ENCODE measurements around the gene CFAP99. TPM values are rescaled to one million over a fixed set of nuclear protein-coding genes. Genes with fewer than 3 reads are reported as not detected.

CFAP99 gene
- total and polyA plus RNA-seq, 2 donors (not counting 1 experiment from before 2014, with no cell fraction given), result not detected

DNA sequence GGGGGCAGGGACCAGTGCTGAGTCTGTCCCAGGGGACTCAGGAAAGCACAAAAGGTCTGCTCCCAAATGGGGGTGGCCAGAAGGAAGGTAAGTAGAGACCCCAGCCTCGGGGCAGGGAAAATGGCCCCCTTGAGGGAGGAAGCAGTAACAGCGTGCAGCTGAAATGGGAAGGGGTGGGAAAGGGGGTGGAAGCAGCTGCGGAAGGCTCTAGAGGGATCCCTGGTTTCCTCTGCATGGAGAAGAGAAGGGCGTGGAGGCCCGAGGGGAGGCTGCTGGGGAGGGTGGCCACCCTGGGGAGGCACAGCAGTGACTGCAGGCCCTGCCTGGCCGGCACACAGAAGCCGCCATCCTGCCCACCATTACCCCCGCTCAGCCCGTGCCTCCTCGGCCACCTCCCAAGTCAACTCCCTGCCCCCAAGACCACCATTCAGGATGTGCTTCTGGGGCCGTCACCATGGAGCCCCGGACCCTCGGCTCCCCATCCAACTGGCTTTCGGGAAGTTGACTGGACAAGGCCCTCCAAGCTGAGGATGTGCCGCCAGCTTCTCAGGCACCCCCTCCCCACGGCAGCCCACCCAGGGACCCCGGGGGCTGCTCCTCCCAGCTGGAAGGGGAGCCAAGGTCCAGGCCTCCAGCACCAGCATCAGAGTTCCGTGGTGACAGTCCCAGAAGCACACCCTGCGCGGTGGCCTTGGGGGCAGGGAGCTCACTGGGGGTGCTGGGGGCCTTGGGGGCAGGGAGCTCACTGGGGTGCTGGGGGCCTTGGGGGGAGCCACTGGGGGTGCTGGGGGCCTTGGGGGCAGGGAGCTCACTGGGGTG is 23.6 kb downstream of the CFAP99 start:
- TF ChIP-seq CTCF (IDR thresholded peaks at IDR 0.05), result no peak
- TF ChIP-seq EZH2 (IDR thresholded peaks at IDR 0.05; ENCODE audit: borderline replicate concordance, insufficient read depth, low read depth, low read length, poor library complexity, severe bottlenecking), result no peak
- ChIA-PET POLR2A (no interaction called here), CTCF (interaction anchor here (0.6 to 4.2 kb wide), 12 partner anchors 20 to 224 kb away, joined by 3 to 36 read pairs (median 5); partner anchors contain the start of gene FAM193A)
- Histone ChIP-seq H3K9ac (ENCODE audit: low read length) (no peak overlapping the region), H4K20me1 (ENCODE audit: control insufficient read depth, insufficient read depth, low read length, poor library complexity, severe bottlenecking) (no peaks in the 10 kb centered on the region), H3K9me3 (ENCODE audit: control extremely low read depth in 1 of 3, control insufficient read depth in 2 of 3, insufficient read depth in 1 of 3, low read length in 2 of 3) (peaks cover 0 to 3% (median 0%) of the 10 kb centered on the region in 3 donors), H3K4me3 (ENCODE audit: control extremely low read depth in 1 of 5, extremely low read depth in 1 of 5, insufficient read depth in 1 of 5, low read depth in 2 of 5, low read length in 4 of 5) (no peak overlapping the region), H2AFZ (ENCODE audit: insufficient read depth, low read depth, low read length, poor library complexity, severe bottlenecking) (no peak overlapping the region), H3K27me3 (replicated peaks in 1 of 4; ENCODE audit: control extremely low read depth in 1 of 4, control insufficient read depth in 3 of 4, insufficient read depth in 4 of 4, low read length in 3 of 4) (no peaks in the 10 kb centered on the region), H3K27ac (ENCODE audit: low read length in 2 of 2) (no peak overlapping the region), H3K36me3 (replicated peaks in 1 of 2; ENCODE audit: control extremely low read depth in 1 of 2, control insufficient read depth in 1 of 2, extremely low read depth in 1 of 2, insufficient read depth in 2 of 2, low read length in 1 of 2) (no peaks in the 10 kb centered on the region), H3K4me2 (replicated peaks; ENCODE audit: low read depth, low read length, poor library complexity, severe bottlenecking) (no peak overlapping the region), H3K79me2 (ENCODE audit: control insufficient read depth, insufficient read depth, low read length) (no peaks in the 10 kb centered on the region), H3K4me1 (ENCODE audit: control insufficient read depth in 2 of 2, insufficient read depth in 2 of 2, low read length in 2 of 2) (peaks cover 0 to 7% of the 10 kb centered on the region in 2 donors)
- Mint-ChIP-seq H3K4me1 (peaks cover 5% of the 10 kb centered on the region), H3K27me3 (no peaks in the 10 kb centered on the region), H3K27ac (no peak overlapping the region), H3K9me3 (ENCODE audit: insufficient read depth) (no peaks in the 10 kb centered on the region), H3K4me3 (no peak overlapping the region)
- ATAC-seq (ENCODE audit: low read depth) (no peak), DNase-seq (no peak)
- 84% methylated on average over 19 of the region's 20 CpGs for WGBS (ENCODE audit: insufficient coverage)
- intact Hi-C loops (cut with micrococcal nuclease), result no loop called here

DNA sequence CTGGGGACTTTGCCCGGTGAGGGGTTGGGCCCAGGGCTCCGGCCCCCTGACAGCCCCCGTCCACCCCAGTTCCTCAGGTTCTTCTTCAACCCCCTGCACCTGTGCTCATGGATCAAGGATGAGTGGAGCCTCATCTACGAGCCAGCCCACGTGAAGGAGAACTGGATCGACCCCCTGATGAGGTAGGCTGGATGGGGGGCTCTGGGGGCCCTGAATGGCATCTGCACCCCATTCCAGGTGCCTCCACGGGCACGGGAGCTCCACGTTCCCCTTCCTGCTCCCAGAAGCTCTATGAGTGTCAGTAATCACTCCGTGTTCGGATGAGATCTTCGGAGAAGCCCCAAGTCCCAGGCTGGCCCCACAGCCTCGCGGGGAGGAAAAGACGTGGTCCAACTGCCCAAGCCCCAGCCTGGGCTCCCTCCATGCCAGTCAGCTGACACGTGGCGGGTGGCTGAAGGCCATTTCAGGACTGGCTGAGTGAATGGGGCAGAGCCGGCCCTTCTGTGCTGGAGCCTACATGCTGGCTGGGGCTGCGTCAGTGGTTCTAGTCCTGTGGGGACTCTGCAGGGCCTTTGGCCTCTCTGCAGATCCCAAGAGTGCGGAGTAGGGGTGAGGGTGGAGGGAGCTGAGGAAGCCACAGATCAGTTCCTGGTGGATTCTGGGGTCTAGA is 24.4 kb downstream of the CFAP99 start:
- no peak for DNase-seq
- H3K27me3 ChIP-seq (replicated peaks in 1 of 4; ENCODE audit: control extremely low read depth in 1 of 4, control insufficient read depth in 3 of 4, insufficient read depth in 4 of 4, low read length in 3 of 4), result no peaks in the 10 kb centered on the region
- H3K36me3 ChIP-seq (replicated peaks in 1 of 2; ENCODE audit: control extremely low read depth in 1 of 2, control insufficient read depth in 1 of 2, extremely low read depth in 1 of 2, insufficient read depth in 2 of 2, low read length in 1 of 2), result no peaks in the 10 kb centered on the region
- no peak overlapping the region for H3K9ac ChIP-seq (ENCODE audit: low read length)
- ATAC-seq (ENCODE audit: low read depth), result no peak
- H3K27ac Mint-ChIP-seq, result no peak overlapping the region
- 90% methylated on average over 17 of the region's 20 CpGs for WGBS (ENCODE audit: insufficient coverage)
- H3K27ac ChIP-seq (ENCODE audit: low read length in 2 of 2), result no peak overlapping the region
- ChIA-PET POLR2A (no interaction called here), CTCF (interaction anchor here (2.0 to 4.2 kb wide), 4 partner anchors 51 to 223 kb away, joined by 8 to 36 read pairs (median 8); partner anchors contain the start of gene FAM193A)
- intact Hi-C loops (cut with micrococcal nuclease), result no loop called here
- H3K4me1 Mint-ChIP-seq, result peaks cover 5% of the 10 kb centered on the region
- H2AFZ ChIP-seq (ENCODE audit: insufficient read depth, low read depth, low read length, poor library complexity, severe bottlenecking), result no peak overlapping the region
- H3K9me3 Mint-ChIP-seq (ENCODE audit: insufficient read depth), result no peaks in the 10 kb centered on the region
- TF ChIP-seq CTCF (IDR thresholded peaks at IDR 0.05) (no peak), EZH2 (IDR thresholded peaks at IDR 0.05; ENCODE audit: borderline replicate concordance, insufficient read depth, low read depth, low read length, poor library complexity, severe bottlenecking) (no peak)
- H3K27me3 Mint-ChIP-seq, result no peaks in the 10 kb centered on the region
- H3K4me1 ChIP-seq (ENCODE audit: control insufficient read depth in 2 of 2, insufficient read depth in 2 of 2, low read length in 2 of 2), result peaks cover 0 to 7% of the 10 kb centered on the region in 2 donors
- no peak overlapping the region for H3K4me3 Mint-ChIP-seq
- no peak overlapping the region for H3K4me2 ChIP-seq (replicated peaks; ENCODE audit: low read depth, low read length, poor library complexity, severe bottlenecking)
- no peaks in the 10 kb centered on the region for H3K79me2 ChIP-seq (ENCODE audit: control insufficient read depth, insufficient read depth, low read length)
- no peak overlapping the region for H3K4me3 ChIP-seq (ENCODE audit: control extremely low read depth in 1 of 5, extremely low read depth in 1 of 5, insufficient read depth in 1 of 5, low read depth in 2 of 5, low read length in 4 of 5)
- H3K9me3 ChIP-seq (ENCODE audit: control extremely low read depth in 1 of 3, control insufficient read depth in 2 of 3, insufficient read depth in 1 of 3, low read length in 2 of 3), result peaks cover 0 to 3% (median 0%) of the 10 kb centered on the region in 3 donors
- H4K20me1 ChIP-seq (ENCODE audit: control insufficient read depth, insufficient read depth, low read length, poor library complexity, severe bottlenecking), result no peaks in the 10 kb centered on the region

Data from B cell (primary cell).